Naive thymus-derived CD4-positive, alpha-beta T cell (primary cell): ENCODE measurements around the gene SECTM1. TPM values are rescaled to one million over a fixed set of nuclear protein-coding genes. Genes with fewer than 3 reads are reported as not detected.

Experiments
- ATAC-seq: fragments of 150-1000 bp; cut with Tn5 transposase; 2 replicates; pipeline ENCODE4 v1.10.0; 2021; ENCODE audit warnings: mild to moderate bottlenecking, moderate library complexity
- CTCF ChIA-PET: fragments of 350-600 bp; sonication (Branson Sonifier 250); formaldehyde crosslinking; loops from one replicate; lab custom pipeline; 2021; ENCODE audit warnings: antibody characterized with exemption; lab: Charles Lee
- POLR2A ChIA-PET: fragments of 350-600 bp; sonication (Branson Sonifier 250); formaldehyde crosslinking; loops from one replicate; lab custom pipeline; 2021; ENCODE audit warnings: antibody characterized with exemption, inconsistent platforms; lab: Charles Lee
- DNase-seq, 9 donors: peaks; one replicate each; pipeline versions ENCODE4 v3.0.0 to v3.0.0-alpha.2; 2020 to 2022; ENCODE audit warnings: mixed read lengths in 1 of 9
- H3K27ac ChIP-seq: one replicate; pipeline ENCODE4 v1.7.0; 2013; ENCODE audit warnings: mild to moderate bottlenecking, low read depth, low read length, moderate library complexity
- H3K27me3 ChIP-seq, 2 donors: one replicate each; pipeline ENCODE4 v1.7.0; 2013; ENCODE audit warnings: low read length in 2 of 2, mild to moderate bottlenecking in 2 of 2, moderate library complexity in 2 of 2; ENCODE audit not compliant: control insufficient read depth in 2 of 2, insufficient read depth in 2 of 2
- H3K36me3 ChIP-seq, 3 experiments: 1 replicate in 2 of 3; 2 replicates in 1 of 3; pipeline ENCODE4 v1.7.0; 2013; ENCODE audit warnings: low read length in 3 of 3, mild to moderate bottlenecking in 3 of 3, moderate library complexity in 1 of 3; ENCODE audit not compliant: insufficient read depth in 3 of 3, control insufficient read depth in 2 of 3
- H3K4me1 ChIP-seq, 2 donors: one replicate each; pipeline ENCODE4 v1.7.0; 2013; ENCODE audit warnings: low read length in 2 of 2, mild to moderate bottlenecking in 2 of 2, moderate library complexity in 1 of 2; ENCODE audit not compliant: control insufficient read depth in 2 of 2, insufficient read depth in 2 of 2
- H3K4me3 ChIP-seq: 2 replicates; pipeline ENCODE4 v1.7.0; 2013; ENCODE audit warnings: mild to moderate bottlenecking, low read length
- H3K9me3 ChIP-seq, 3 experiments: 1 replicate in 2 of 3; 2 replicates in 1 of 3; pipeline ENCODE4 v1.7.0; 2013; ENCODE audit warnings: low read length in 3 of 3; ENCODE audit not compliant: control insufficient read depth in 2 of 3
- H3K27ac Mint-ChIP-seq, 9 donors: one replicate each; pipeline ENCODE4 v1.8.0; 2020 to 2022; ENCODE audit warnings: mixed read lengths in 9 of 9, mild to moderate bottlenecking in 8 of 9, moderate library complexity in 5 of 9, inconsistent platforms in 2 of 9
- H3K27me3 Mint-ChIP-seq, 5 donors: one replicate each; pipeline ENCODE4 v1.8.0; 2021 to 2022; ENCODE audit warnings: mixed read lengths in 5 of 5, mild to moderate bottlenecking in 1 of 5
- H3K36me3 Mint-ChIP-seq, 5 donors: one replicate each; pipeline ENCODE4 v1.8.0; 2020 to 2022; ENCODE audit warnings: mixed read lengths in 5 of 5, mild to moderate bottlenecking in 3 of 5, inconsistent platforms in 1 of 5
- H3K4me1 Mint-ChIP-seq, 7 donors: one replicate each; pipeline ENCODE4 v1.8.0; 2020 to 2022; ENCODE audit warnings: mixed read lengths in 7 of 7, mild to moderate bottlenecking in 3 of 7, inconsistent platforms in 1 of 7
- H3K4me3 Mint-ChIP-seq, 10 donors: one replicate each; pipeline ENCODE4 v1.8.0; 2020 to 2022; ENCODE audit warnings: mild to moderate bottlenecking in 10 of 10, mixed read lengths in 10 of 10, moderate library complexity in 6 of 10, inconsistent platforms in 2 of 10
- H3K9me3 Mint-ChIP-seq, 11 donors: one replicate each; pipeline ENCODE4 v1.8.0; 2020 to 2022; ENCODE audit warnings: mixed read lengths in 11 of 11, mild to moderate bottlenecking in 4 of 11, inconsistent platforms in 1 of 11, moderate library complexity in 1 of 11
- intact Hi-C, 2 donors: fragments of 100-400 bp; cut with micrococcal nuclease; formaldehyde crosslinking; loops; one replicate each; pipeline ENCODE4 v1.15.1; 2023
- polyA plus RNA-seq, 2 donors: library from polyadenylated mRNA; unstranded; fragments of 300-500 nt; fragmentation: Illumina TruSeq; gene quantifications; one replicate each; pipeline ENCODE4 v1.2.3, GENCODE V29; 2021
- total RNA-seq, 6 experiments: library from RNA in 5 of 6; stranded (reverse) in 5 of 6; gene quantifications; 1 replicate in 5 of 6; 2 replicates in 1 of 6; pipeline ENCODE4 v1.2.3 and lab custom pipeline; 2021 to 2026

SECTM1 gene
- total and polyA plus RNA-seq, 7 experiments from 2014 or later = 1.5 to 32.4 (median 3.2) TPM

DNA sequence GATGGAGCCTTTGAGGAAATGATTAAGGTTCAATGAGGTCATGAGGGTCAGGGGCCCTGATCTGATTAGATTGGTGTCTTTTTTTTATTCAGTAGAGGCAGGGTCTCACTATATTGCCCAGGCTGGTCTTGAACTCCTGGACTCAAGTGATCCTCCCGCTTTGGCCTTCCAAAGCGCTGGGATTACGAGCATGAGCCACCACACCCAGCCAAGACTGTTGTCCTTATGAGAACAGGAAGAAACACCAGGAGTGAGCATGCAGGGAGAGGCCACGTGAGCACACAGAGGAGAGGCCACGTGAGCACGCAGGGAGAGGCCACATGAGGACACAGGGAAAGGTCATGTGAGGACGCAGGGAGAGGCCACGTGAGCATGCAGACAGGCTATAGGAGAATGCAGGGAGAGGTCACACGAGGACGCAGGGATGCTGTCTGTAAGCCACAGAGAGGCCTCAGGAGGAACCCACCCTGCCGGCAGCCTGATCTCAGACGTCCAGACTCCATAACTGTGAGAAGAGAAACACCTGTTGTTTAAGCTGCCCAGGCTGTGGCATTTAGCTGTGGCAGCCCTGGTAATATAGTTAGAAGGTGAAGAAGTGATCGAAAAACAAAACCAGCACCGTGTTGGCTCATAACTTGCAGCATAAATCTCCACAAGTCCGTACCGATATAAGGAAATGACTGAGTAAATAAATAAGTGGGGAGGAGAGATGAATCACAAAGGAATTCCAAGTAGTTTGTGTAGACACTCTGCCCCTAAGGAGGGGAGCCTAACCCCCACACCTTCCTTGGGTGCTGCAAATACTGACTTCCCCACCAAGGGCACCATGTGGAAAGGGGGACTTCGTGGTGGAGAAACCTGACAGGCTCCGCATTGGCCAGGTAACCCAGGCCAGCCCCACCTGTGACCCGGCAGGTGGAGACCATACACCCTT lies 45.4 kb downstream of the SECTM1 start:
- H3K4me3 ChIP-seq = no peak overlapping the region
- no peaks in the 10 kb centered on the region for H3K36me3 ChIP-seq
- Mint-ChIP-seq H3K36me3 (no peaks in the 10 kb centered on the region), H3K4me1 (peaks cover 4 to 20% (median 12%) of the 10 kb centered on the region in 7 donors), H3K27ac (peak overlapping the region in 5 of 9 donors; percentile 8 to 67 (median 38)), H3K4me3 (peak overlapping the region in 1 of 10 donors; percentile 42), H3K27me3 (no peaks in the 10 kb centered on the region), H3K9me3 (no peaks in the 10 kb centered on the region)
- intact Hi-C loops = loop anchor here in 1 of 2 donors (1.0 kb wide), 1 partner anchor 15 kb away; the partner anchor contains the start of gene CSNK1D
- no peaks in the 10 kb centered on the region for H3K27me3 ChIP-seq
- H3K27ac ChIP-seq = no peak overlapping the region
- ATAC-seq (no peak), DNase-seq (no peak)
- H3K4me1 ChIP-seq = peaks cover 4 to 7% of the 10 kb centered on the region in 2 donors
- no peaks in the 10 kb centered on the region for H3K9me3 ChIP-seq
- POLR2A ChIA-PET = interaction anchor here (1.0 kb wide), 1 partner anchor 10 kb away, joined by 4 read pairs; no protein-coding TSS in a partner anchor
- CTCF ChIA-PET = no interaction called here

DNA sequence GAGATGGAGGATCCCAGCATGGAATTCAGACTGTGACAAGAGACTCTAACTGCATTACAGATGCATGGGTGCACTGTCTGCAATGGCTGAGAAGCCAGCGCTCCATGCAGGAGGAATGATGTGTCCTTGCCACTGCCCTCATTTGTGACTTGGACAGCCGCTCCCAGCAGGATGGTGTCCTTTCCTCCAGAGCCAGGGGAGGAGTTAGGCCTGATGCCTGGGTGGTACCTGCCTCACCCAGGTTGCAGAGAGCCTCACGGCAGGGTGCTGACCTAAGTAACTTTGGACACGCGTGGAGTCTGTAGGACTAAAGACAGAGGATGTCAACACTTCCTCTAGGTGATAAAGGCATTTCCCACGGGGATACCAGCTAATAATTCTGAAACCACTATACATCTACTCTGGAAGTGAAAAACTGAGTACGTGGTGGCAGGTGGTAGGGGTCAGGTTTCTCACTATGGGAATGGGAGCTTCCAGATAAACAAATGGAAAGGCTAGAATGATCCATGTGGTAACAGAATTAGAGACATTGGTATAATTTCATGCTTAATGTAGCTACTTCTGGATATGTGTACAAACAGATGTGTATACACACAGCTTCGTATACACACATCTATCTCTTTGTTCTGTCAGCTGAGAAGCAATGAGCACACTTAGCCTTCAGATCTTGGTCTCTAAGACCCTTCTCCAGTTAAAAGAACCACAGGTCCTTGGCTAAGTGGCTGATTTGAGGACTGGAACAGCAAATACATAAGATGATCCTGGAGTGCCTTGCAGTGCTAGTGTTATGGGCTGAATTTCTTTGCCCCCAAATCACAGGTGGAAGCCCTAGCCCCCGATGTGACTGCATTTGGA lies 46.3 kb downstream of the SECTM1 start:
- no peaks in the 10 kb centered on the region for H3K9me3 ChIP-seq
- peaks cover 4 to 7% of the 10 kb centered on the region in 2 donors for H3K4me1 ChIP-seq
- no peak for DNase-seq
- Mint-ChIP-seq H3K9me3 (no peaks in the 10 kb centered on the region), H3K27me3 (no peaks in the 10 kb centered on the region), H3K4me3 (no peak overlapping the region), H3K27ac (peak overlapping the region in 3 of 9 donors; percentile 8 to 67 (median 36)), H3K4me1 (peaks cover 4 to 20% (median 8%) of the 10 kb centered on the region in 7 donors), H3K36me3 (no peaks in the 10 kb centered on the region)
- no peaks in the 10 kb centered on the region for H3K27me3 ChIP-seq
- H3K27ac ChIP-seq = no peak overlapping the region
- intact Hi-C loops = no loop called here
- ChIA-PET POLR2A (no interaction called here), CTCF (interaction anchor here (0.6 kb wide), 1 partner anchor 62 kb away, joined by 3 read pairs; no protein-coding TSS in a partner anchor)
- no peak overlapping the region for H3K4me3 ChIP-seq
- no peak for ATAC-seq
- no peaks in the 10 kb centered on the region for H3K36me3 ChIP-seq

- Histone ChIP-seq H3K9me3 (no peaks in the 10 kb centered on the region), H3K27ac (no peak overlapping the region), H3K4me3 (no peak overlapping the region), H3K27me3 (no peaks in the 10 kb centered on the region), H3K4me1 (peaks cover 0 to 10% of the 10 kb centered on the region in 2 donors), H3K36me3 (no peaks in the 10 kb centered on the region)
- H3K4me3 Mint-ChIP-seq = no peak overlapping the region
- peaks cover 0 to 24% (median 12%) of the 10 kb centered on the region in 7 donors for H3K4me1 Mint-ChIP-seq
- H3K27me3 Mint-ChIP-seq = no peaks in the 10 kb centered on the region
- intact Hi-C loops = no loop called here
- CTCF ChIA-PET = no interaction called here
- POLR2A ChIA-PET = interaction anchor here (1.5 kb wide), 1 partner anchor 79 kb away, joined by 4 read pairs; no protein-coding TSS in a partner anchor
- no peaks in the 10 kb centered on the region for H3K36me3 Mint-ChIP-seq
- H3K9me3 Mint-ChIP-seq = no peaks in the 10 kb centered on the region
- DNase-seq (no peak), ATAC-seq (no peak)
- no peak overlapping the region for H3K27ac Mint-ChIP-seq
Observed at GRCh38 chr17:82285141-82285540, 48.4 kb downstream of the SECTM1 start.

DNA sequence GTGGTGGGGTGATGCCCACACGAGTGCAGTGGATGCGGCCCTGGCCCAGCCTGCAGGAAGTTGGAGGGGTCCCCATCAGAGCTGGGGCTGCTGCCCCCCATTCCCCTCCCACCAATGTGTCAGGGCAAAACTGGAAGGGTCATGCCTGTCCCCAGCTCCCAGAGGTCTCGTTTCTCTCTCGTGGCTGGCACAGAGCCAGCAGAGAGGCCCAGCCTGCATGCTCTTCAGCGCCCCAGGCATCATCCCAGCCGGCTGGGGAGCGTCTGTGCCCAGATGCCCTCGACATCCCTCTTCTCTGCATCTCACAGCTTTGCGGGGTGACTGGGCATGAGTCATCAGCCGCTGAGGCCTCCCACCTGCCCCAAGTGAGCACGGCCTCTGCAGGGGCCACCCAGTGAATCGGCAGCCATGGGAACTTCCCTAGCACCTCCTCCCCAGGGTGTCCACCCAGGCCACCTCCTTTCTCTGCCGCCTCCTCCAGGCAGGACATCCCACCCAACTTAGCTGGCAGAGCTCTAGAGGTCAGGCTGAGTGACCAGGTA lies 50.3 kb downstream of the SECTM1 start:
- Mint-ChIP-seq H3K9me3 (no peaks in the 10 kb centered on the region), H3K27ac (no peak overlapping the region), H3K36me3 (no peaks in the 10 kb centered on the region), H3K4me3 (no peak overlapping the region), H3K27me3 (no peaks in the 10 kb centered on the region), H3K4me1 (peaks cover 0 to 26% (median 12%) of the 10 kb centered on the region in 7 donors)
- intact Hi-C loops = no loop called here
- Histone ChIP-seq H3K27ac (no peak overlapping the region), H3K9me3 (no peaks in the 10 kb centered on the region), H3K36me3 (no peaks in the 10 kb centered on the region), H3K4me3 (no peak overlapping the region), H3K4me1 (peaks cover 0 to 10% of the 10 kb centered on the region in 2 donors), H3K27me3 (no peaks in the 10 kb centered on the region)
- CTCF ChIA-PET = interaction anchor here (0.6 kb wide), 1 partner anchor 299 kb away, joined by 3 read pairs; no protein-coding TSS in a partner anchor
- ATAC-seq (peak; percentile 75), DNase-seq (peak in 1 of 9 donors; percentile 63)
- POLR2A ChIA-PET = interaction anchor here (0.5 to 1.2 kb wide), 2 partner anchors 9 to 98 kb away, joined by 3 to 6 read pairs; no protein-coding TSS in a partner anchor

DNA sequence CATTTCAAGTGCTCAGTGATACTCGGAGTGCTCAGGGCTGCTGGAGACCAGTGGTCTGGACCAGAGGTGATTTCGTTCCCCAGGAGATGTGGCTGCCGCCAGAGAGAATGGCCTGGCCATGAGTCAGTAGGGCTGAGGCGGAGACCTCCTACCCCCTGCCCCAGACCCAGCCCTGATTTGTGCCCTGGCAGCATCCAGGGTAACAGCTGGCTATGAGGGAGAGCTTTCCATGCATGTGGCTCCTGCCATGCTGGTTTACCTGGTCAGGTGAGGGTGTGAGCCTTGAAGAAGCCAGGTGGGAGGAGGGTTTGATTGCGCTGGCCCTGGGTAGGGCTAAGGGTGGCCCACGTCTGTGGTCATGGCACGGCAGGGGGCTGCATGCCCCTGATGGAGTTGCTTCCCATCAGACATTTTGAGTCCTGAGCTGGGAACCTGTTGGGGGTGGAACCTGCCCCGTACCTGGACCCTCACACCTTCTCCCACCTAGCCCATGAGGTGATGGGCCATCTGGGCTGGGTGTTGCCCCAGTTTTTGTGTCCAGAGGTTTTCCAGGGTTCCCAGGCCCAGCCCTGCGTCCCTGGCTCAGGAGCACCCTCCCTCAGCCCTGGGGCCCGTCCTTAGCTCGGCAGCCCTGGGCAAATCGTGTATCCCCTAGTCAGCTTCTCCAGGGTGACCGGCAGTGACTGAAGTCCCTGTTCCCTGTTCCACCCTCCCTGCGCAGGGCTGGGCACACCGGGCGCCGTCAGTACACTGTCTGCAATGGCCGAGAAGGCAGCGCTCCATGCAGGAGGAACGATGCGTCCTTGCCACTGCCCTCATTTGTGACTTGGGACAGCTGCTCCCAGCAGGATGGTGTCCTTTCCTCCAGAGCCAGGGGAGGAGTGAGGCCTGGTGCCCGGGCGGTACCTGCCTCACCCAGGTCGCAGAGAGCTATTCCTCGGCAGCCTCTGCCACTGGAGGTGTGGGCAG lies 51.0 kb downstream of the SECTM1 start:
- no peak for ATAC-seq
- H3K4me3 Mint-ChIP-seq = no peak overlapping the region
- H3K36me3 ChIP-seq = no peaks in the 10 kb centered on the region
- H3K27me3 ChIP-seq = no peaks in the 10 kb centered on the region
- H3K4me1 Mint-ChIP-seq = peaks cover 0 to 24% (median 8%) of the 10 kb centered on the region in 7 donors
- H3K27me3 Mint-ChIP-seq = no peaks in the 10 kb centered on the region
- no peaks in the 10 kb centered on the region for H3K9me3 ChIP-seq
- no peaks in the 10 kb centered on the region for H3K9me3 Mint-ChIP-seq
- no peak overlapping the region for H3K27ac ChIP-seq
- H3K27ac Mint-ChIP-seq = no peak overlapping the region
- ChIA-PET POLR2A (interaction anchor here (0.5 kb wide), 2 partner anchors 34 to 97 kb away, joined by 3 read pairs; no protein-coding TSS in a partner anchor), CTCF (interaction anchor here (0.6 kb wide), 1 partner anchor 299 kb away, joined by 3 read pairs; no protein-coding TSS in a partner anchor)
- H3K4me1 ChIP-seq = peaks cover 0 to 10% of the 10 kb centered on the region in 2 donors
- intact Hi-C loops = no loop called here
- DNase-seq = no peak
- H3K36me3 Mint-ChIP-seq = no peaks in the 10 kb centered on the region
- H3K4me3 ChIP-seq = no peak overlapping the region
